PC-3 (cell line): Measurements from ENCODE around the gene CYP2S1. TPM values are rescaled to one million over a fixed set of nuclear protein-coding genes. Genes with fewer than 3 reads are reported as not detected.

ENCODE experiments used
- ATAC-seq: fragments of 200-7000 bp; cut with Tn5 transposase; 2 replicates; pipeline ENCODE4 v1.9.1; 2020; ENCODE audit warnings: mild to moderate bottlenecking, moderate library complexity
- BruUV-seq: library from RNA; stranded (reverse); fragments of 400-500 nt; replicated peaks from 2 replicates; lab custom pipeline; 2021; lab: Mats Ljungman, UMichigan
- CTCF ChIA-PET: fragments of 300-600 bp; sonication (Branson Sonifier 250); formaldehyde crosslinking; loops from one replicate; lab custom pipeline; 2022; ENCODE audit warnings: antibody characterized with exemption; lab: Charles Lee
- POLR2A ChIA-PET: fragments of 300-600 bp; sonication (Branson Sonifier 250); formaldehyde crosslinking; loops from one replicate; lab custom pipeline; 2022; ENCODE audit warnings: antibody characterized with exemption; ENCODE audit not compliant: unreplicated experiment; lab: Charles Lee
- DNase-seq: peaks from one replicate; pipeline ENCODE4 v3.0.0-alpha.2; 2015
- H2AFZ ChIP-seq: fragments of 300-600 bp; sonication (generic); 2 replicates; pipeline ENCODE4 v1.6.0; 2016; ENCODE audit warnings: antibody characterized with exemption, low read length
- H3F3A ChIP-seq: fragments of 300-600 bp; sonication (generic); one replicate; pipeline ENCODE4 v1.6.0; 2017; ENCODE audit warnings: antibody characterized with exemption, low read length, control low read depth, mild to moderate bottlenecking; ENCODE audit not compliant: unreplicated experiment
- H3K27ac ChIP-seq: fragments of 300-600 bp; sonication (generic); 2 replicates; pipeline ENCODE4 v1.5.1; 2016; ENCODE audit warnings: mild to moderate bottlenecking, low read length
- H3K27me3 ChIP-seq: fragments of 300-600 bp; sonication (generic); 2 replicates; pipeline ENCODE4 v1.6.1; 2016; ENCODE audit warnings: low read length, mixed read lengths
- H3K36me3 ChIP-seq: fragments of 300-600 bp; sonication (generic); 2 replicates; pipeline ENCODE4 v1.6.1; 2016; ENCODE audit warnings: low read depth, mixed run types, low read length, mixed read lengths
- H3K4me1 ChIP-seq: fragments of 300-600 bp; sonication (generic); 2 replicates; pipeline ENCODE4 v1.5.1; 2016; ENCODE audit warnings: low read length; ENCODE audit not compliant: insufficient read depth
- H3K4me2 ChIP-seq: fragments of 300-600 bp; sonication (generic); 2 replicates; pipeline ENCODE4 v1.6.0; 2016; ENCODE audit warnings: low read length
- H3K4me3 ChIP-seq: fragments of 300-600 bp; sonication (generic); 2 replicates; pipeline ENCODE4 v1.5.1; 2016; ENCODE audit warnings: mild to moderate bottlenecking, low read length, mixed read lengths
- H3K79me2 ChIP-seq: fragments of 300-600 bp; sonication (generic); 2 replicates; pipeline ENCODE4 v1.6.1; 2017; ENCODE audit warnings: low read length, mixed read lengths
- H3K9ac ChIP-seq: fragments of 300-600 bp; sonication (generic); 2 replicates; pipeline ENCODE4 v1.6.0; 2016; ENCODE audit warnings: mild to moderate bottlenecking, low read length
- H3K9me2 ChIP-seq: fragments of 300-600 bp; sonication (generic); replicated peaks from 2 replicates; pipeline ENCODE4 v1.6.1; 2016; ENCODE audit warnings: mixed run types, low read length, mixed read lengths
- H3K9me3 ChIP-seq: fragments of 300-600 bp; sonication (generic); 2 replicates; pipeline ENCODE4 v1.6.1; 2016; ENCODE audit warnings: low read length, mixed read lengths
- H4K20me1 ChIP-seq: fragments of 300-600 bp; sonication (generic); 2 replicates; pipeline ENCODE4 v1.6.1; 2016; ENCODE audit warnings: low read length, mixed read lengths
- CTCF ChIP-seq: fragments of 300-600 bp; sonication (generic); conservative IDR thresholded peaks from 2 replicates; pipeline ENCODE4 v1.5.1; 2017; ENCODE audit warnings: antibody characterized with exemption, low read depth, mild to moderate bottlenecking, low read length
- EZH2 ChIP-seq: fragments of 300-600 bp; sonication (generic); IDR thresholded peaks from one replicate; pipeline ENCODE4 v1.6.1; 2017; ENCODE audit warnings: antibody characterized with exemption, mild to moderate bottlenecking, low read length; ENCODE audit not compliant: unreplicated experiment
- EZH2phosphoT487 ChIP-seq: fragments of 300-600 bp; sonication (generic); IDR thresholded peaks from 2 replicates; pipeline ENCODE4 v1.6.1; 2018; ENCODE audit warnings: mild to moderate bottlenecking, antibody characterized with exemption, low read length, borderline replicate concordance
- intact Hi-C: fragments of 100-400 bp; cut with micrococcal nuclease; formaldehyde crosslinking; loops from 2 replicates; pipeline ENCODE4 v1.9.0; 2023
- total RNA-seq: library from RNA; depleted of rRNA; stranded (reverse); fragments of >200 nt; gene quantifications from 2 replicates; pipeline ENCODE4 v1.2.3, GENCODE V29; 2014

Gene CYP2S1
- total RNA-seq, 1 experiment from 2014 or later, result 10.3 TPM

GRCh38 chr19:41221514-41222205, 28.6 kb downstream of the CYP2S1 start:
- no peak overlapping the region for H3K9ac ChIP-seq
- H3K4me2 ChIP-seq, result peak overlapping the region; percentile 99
- H3K9me2 ChIP-seq, result no peaks in the 10 kb centered on the region
- H3K36me3 ChIP-seq, result peaks cover 15% of the 10 kb centered on the region
- DNase-seq, result no peak
- H3K4me1 ChIP-seq, result peaks cover 54% of the 10 kb centered on the region
- TF ChIP-seq EZH2phosphoT487 (no peak), EZH2 (no peak), CTCF (no peak)
- H3K79me2 ChIP-seq, result peaks cover 71% of the 10 kb centered on the region
- H2AFZ ChIP-seq, result no peak overlapping the region
- CTCF ChIA-PET, result interaction anchor here (1.3 kb wide), 1 partner anchor 41 kb away, joined by 3 read pairs; no protein-coding TSS in a partner anchor
- intact Hi-C loops, result no loop called here
- H3F3A ChIP-seq, result peaks cover 3% of the 10 kb centered on the region
- POLR2A ChIA-PET, result no interaction called here
- H3K27me3 ChIP-seq, result no peaks in the 10 kb centered on the region
- H4K20me1 ChIP-seq, result no peaks in the 10 kb centered on the region
- BruUV-seq, result no TSS peak
- ATAC-seq, result no peak
- H3K9me3 ChIP-seq, result no peaks in the 10 kb centered on the region
- H3K4me3 ChIP-seq, result peak overlapping the region; percentile 88
- H3K27ac ChIP-seq, result peak overlapping the region; percentile 61

DNA sequence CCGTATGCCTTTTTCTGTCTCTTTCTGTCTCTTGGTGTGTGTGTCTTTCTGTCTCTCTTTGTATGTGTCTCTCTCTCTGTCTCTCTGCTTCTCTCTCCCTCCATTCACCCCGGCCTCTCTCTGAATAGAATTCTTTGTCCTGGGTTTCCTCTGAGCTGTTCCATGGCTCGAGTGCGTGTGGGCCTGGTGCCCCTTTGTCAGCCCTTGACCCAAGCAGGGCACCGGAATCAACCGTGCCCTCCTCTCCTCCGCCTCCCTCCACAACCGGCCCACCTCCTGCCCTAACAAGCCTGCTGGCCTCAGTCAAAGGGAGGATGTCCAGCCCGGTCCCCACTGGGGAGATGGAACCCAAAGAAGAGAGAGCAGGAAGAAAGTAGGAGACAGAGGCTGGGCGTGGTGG, 29.2 kb downstream of the CYP2S1 start:
- peak overlapping the region; percentile 99 for H3K4me2 ChIP-seq
- peaks cover 60% of the 10 kb centered on the region for H3K4me1 ChIP-seq
- peaks cover 77% of the 10 kb centered on the region for H3K79me2 ChIP-seq

More for the DNA sequence above, 29.2 kb downstream of the CYP2S1 start:
- Histone ChIP-seq H3K27ac (peak overlapping the region; percentile 61), H3K4me3 (peak overlapping the region; percentile 88), H3K27me3 (no peaks in the 10 kb centered on the region), H3K36me3 (peaks cover 15% of the 10 kb centered on the region), H3K9ac (no peak overlapping the region; the same call in 1 of the 2 replicates), H3K9me3 (no peaks in the 10 kb centered on the region), H4K20me1 (no peaks in the 10 kb centered on the region), H3K9me2 (no peaks in the 10 kb centered on the region), H3F3A (peaks cover 3% of the 10 kb centered on the region), H2AFZ (no peak overlapping the region)
- TF ChIP-seq CTCF, result no peak
- TF ChIP-seq EZH2, result no peak
- no peak for TF ChIP-seq EZH2phosphoT487
- no peak for DNase-seq
- no peak for ATAC-seq
- ChIA-PET CTCF (no interaction called here), POLR2A (no interaction called here)
- no TSS peak for BruUV-seq
- intact Hi-C loops, result no loop called here
